COLO668 (cell line): ENCODE measurements around the gene NEIL3.

Source experiments
- DNase-seq: peaks from one replicate; lab custom pipeline; 2025; ENCODE audit not compliant: unreplicated experiment; lab: John Stamatoyannopoulos, UW

NEIL3 gene

GRCh38 chr4:177405508-177405907 lies 95.8 kb downstream of the NEIL3 start:
- no peak for DNase-seq

DNA sequence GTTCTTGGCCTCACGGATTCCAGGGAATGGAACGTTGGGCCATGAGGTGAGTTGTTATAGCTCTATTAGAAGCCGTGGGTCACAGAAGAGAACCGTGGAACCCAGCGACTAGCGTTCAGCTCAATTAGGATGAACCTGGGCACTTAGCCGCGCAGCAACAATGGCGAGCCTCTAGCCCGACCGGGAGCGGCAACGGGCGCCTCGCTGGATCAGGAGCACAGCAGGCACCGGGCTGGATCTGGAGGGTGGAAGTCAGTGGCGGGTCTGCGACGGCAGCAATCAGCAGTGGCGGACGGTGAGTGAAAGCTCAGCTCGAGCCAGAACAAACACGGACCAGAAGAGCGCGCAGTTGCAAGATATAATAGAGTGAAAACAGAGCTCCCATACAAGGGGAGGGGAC lies 98.3 kb downstream of the NEIL3 start:
- DNase-seq, result no peak

- no peak for DNase-seq
Observed at GRCh38 chr4:177410566-177410965, 100.9 kb downstream of the NEIL3 start.

- DNase-seq, result no peak
Observed at GRCh38 chr4:177411996-177412395, 102.3 kb downstream of the NEIL3 start.
